GM12878 (cell line): Measurements from ENCODE around the gene PDE6G.

Experiments used
- CTCF ChIP-seq, 3 experiments: IDR thresholded peaks in 2 of 3; conservative IDR thresholded peaks in 1 of 3; 2 replicates each; pipeline ENCODE4 v1.5.1; 2011; ENCODE audit warnings: low read depth in 3 of 3, low read length in 3 of 3, mild to moderate bottlenecking in 3 of 3, control low read depth in 2 of 3, moderate library complexity in 2 of 3, inconsistent platforms in 1 of 3, mixed read lengths in 1 of 3; ENCODE audit not compliant: control insufficient read depth in 2 of 3, insufficient read depth in 1 of 3; ENCODE audit errors: extremely low read depth in 1 of 3
- EED ChIP-seq: sonication (generic); IDR thresholded peaks from 2 replicates; pipeline ENCODE4 v1.6.1; 2016; ENCODE audit warnings: antibody characterized with exemption, low read depth
- EP300 ChIP-seq, 2 experiments: fragments of 150-350 bp in 1 of 2; IDR thresholded peaks; 2 replicates each; pipeline ENCODE4 v1.6.1; 2011 to 2012; ENCODE audit warnings: low read depth in 2 of 2, low read length in 2 of 2, borderline replicate concordance in 1 of 2, improper control_type of control experiment in 1 of 2, inconsistent platforms in 1 of 2; ENCODE audit not compliant: control insufficient read depth in 1 of 2
- ESRRA ChIP-seq: IDR thresholded peaks from 2 replicates; pipeline ENCODE4 v1.6.1; 2012; ENCODE audit warnings: mild to moderate bottlenecking, low read length, improper control_type of control experiment
- HDGF ChIP-seq: fragments of 450-650 bp; IDR thresholded peaks from 2 replicates; pipeline ENCODE4 v1.6.1; 2016; ENCODE audit warnings: antibody characterized with exemption
- MYC ChIP-seq: IDR thresholded peaks from 2 replicates; pipeline ENCODE4 v1.6.1; 2011; ENCODE audit warnings: mild to moderate bottlenecking, low read length, moderate library complexity, inconsistent platforms; ENCODE audit not compliant: insufficient read depth, insufficient replicate concordance, insufficient read length, severe bottlenecking
- NFIC ChIP-seq: IDR thresholded peaks from 2 replicates; pipeline ENCODE4 v1.6.1; 2012; ENCODE audit warnings: low read depth, mild to moderate bottlenecking, inconsistent platforms, low read length, moderate library complexity
- NFYB ChIP-seq: IDR thresholded peaks from 2 replicates; pipeline ENCODE4 v1.6.1; 2011; ENCODE audit warnings: low read depth, mild to moderate bottlenecking, low read length, improper control_type of control experiment, moderate library complexity; ENCODE audit not compliant: insufficient read depth
- RAD21 ChIP-seq: IDR thresholded peaks from 2 replicates; pipeline ENCODE4 v1.6.1; 2011; ENCODE audit warnings: mild to moderate bottlenecking, low read depth, low read length, moderate library complexity; ENCODE audit not compliant: insufficient read depth
- SRF ChIP-seq, 2 experiments: IDR thresholded peaks; 2 replicates each; pipeline ENCODE4 v1.6.1; 2011; ENCODE audit warnings: low read depth in 2 of 2, low read length in 2 of 2, mild to moderate bottlenecking in 1 of 2, moderate library complexity in 1 of 2
- USF1 ChIP-seq: IDR thresholded peaks from 2 replicates; pipeline ENCODE4 v1.6.1; 2011; ENCODE audit warnings: borderline replicate concordance, low read depth, mild to moderate bottlenecking, moderate library complexity, mixed read lengths, low read length; ENCODE audit not compliant: insufficient read depth; ENCODE audit errors: extremely low read length

GRCh38 chr17:81673561-81674258, 17.4 kb upstream of the PDE6G start:
- no peak for TF ChIP-seq CTCF (IDR thresholded peaks at IDR 0.05 in 2 of 3, conservative IDR thresholded peaks at IDR 0.05 in 1 of 3; ENCODE audit: control insufficient read depth in 2 of 3, extremely low read depth in 1 of 3, insufficient read depth in 1 of 3, low read depth in 3 of 3, low read length in 3 of 3)
- no peak for TF ChIP-seq ESRRA
- TF ChIP-seq EED, result no peak
- TF ChIP-seq HDGF, result no peak
- TF ChIP-seq RAD21, result no peak
- no peak for TF ChIP-seq SRF (IDR thresholded peaks at IDR 0.05; ENCODE audit: low read depth in 2 of 2, low read length in 2 of 2)
- no peak for TF ChIP-seq NFYB
- TF ChIP-seq USF1, result no peak
- TF ChIP-seq MYC, result no peak
- TF ChIP-seq NFIC, result no peak
- no peak for TF ChIP-seq EP300 (IDR thresholded peaks at IDR 0.05; ENCODE audit: borderline replicate concordance in 1 of 2, control insufficient read depth in 1 of 2, low read depth in 2 of 2, low read length in 2 of 2)
